CD4-positive, alpha-beta T cell (primary cell): ENCODE measurements around the gene CALM3. TPM values are rescaled to one million over a fixed set of nuclear protein-coding genes. Genes with fewer than 3 reads are reported as not detected.

ENCODE experiments used
- ATAC-seq: fragments of 200-7000 bp; cut with Tn5 transposase; one replicate; pipeline ENCODE4 v1.10.0; 2022; ENCODE audit warnings: mild to moderate bottlenecking; ENCODE audit not compliant: poor library complexity
- CTCF ChIA-PET: fragments of 350-600 bp; sonication (Branson Sonifier 250); formaldehyde crosslinking; loops from one replicate; lab custom pipeline; 2021; ENCODE audit warnings: antibody characterized with exemption, inconsistent platforms; lab: Charles Lee
- POLR2A ChIA-PET: fragments of 350-600 bp; sonication (Branson Sonifier 250); formaldehyde crosslinking; loops from one replicate; lab custom pipeline; 2021; ENCODE audit warnings: antibody characterized with exemption, inconsistent platforms; lab: Charles Lee
- DNase-seq, 14 experiments: peaks; one replicate each; pipeline ENCODE4 v3.0.0-alpha.2; 2013 to 2020; ENCODE audit warnings: mixed read lengths in 2 of 14
- H3K27ac ChIP-seq, 2 donors: one replicate each; pipeline versions ENCODE4 v1.5.1 to v1.7.0; 2013; ENCODE audit warnings: low read length in 2 of 2, low read depth in 1 of 2, mild to moderate bottlenecking in 1 of 2
- H3K27me3 ChIP-seq, 2 experiments: 1 replicate in 1 of 2; 2 replicates in 1 of 2; pipeline versions ENCODE4 v1.6.1 to v1.7.0; 2013; ENCODE audit warnings: low read length in 2 of 2, control low read depth in 1 of 2, mild to moderate bottlenecking in 1 of 2, moderate library complexity in 1 of 2; ENCODE audit not compliant: insufficient read depth in 2 of 2, control insufficient read depth in 1 of 2
- H3K36me3 ChIP-seq: one replicate; pipeline ENCODE4 v1.6.1; 2013; ENCODE audit warnings: low read length, control low read depth; ENCODE audit not compliant: insufficient read depth
- H3K4me1 ChIP-seq: one replicate; pipeline ENCODE4 v1.6.1; 2013; ENCODE audit warnings: low read length, control low read depth; ENCODE audit not compliant: insufficient read depth
- H3K4me3 ChIP-seq: one replicate; pipeline ENCODE4 v1.5.1; 2013; ENCODE audit warnings: mild to moderate bottlenecking, low read length, moderate library complexity
- H3K9me3 ChIP-seq, 2 experiments: 1 replicate in 1 of 2; 2 replicates in 1 of 2; pipeline versions ENCODE4 v1.6.1 to v1.7.0; 2013; ENCODE audit warnings: low read length in 2 of 2, mild to moderate bottlenecking in 2 of 2, control low read depth in 1 of 2, moderate library complexity in 1 of 2; ENCODE audit not compliant: control insufficient read depth in 1 of 2, insufficient read depth in 1 of 2
- H3K27ac Mint-ChIP-seq: one replicate; pipeline ENCODE4 v1.8.0; 2020; ENCODE audit warnings: mixed read lengths
- H3K27me3 Mint-ChIP-seq: one replicate; pipeline ENCODE4 v1.8.0; 2021; ENCODE audit warnings: mixed read lengths
- H3K36me3 Mint-ChIP-seq: one replicate; pipeline ENCODE4 v1.8.0; 2021; ENCODE audit warnings: low read depth, mixed read lengths
- H3K4me1 Mint-ChIP-seq: one replicate; pipeline ENCODE4 v1.8.0; 2021; ENCODE audit warnings: low read depth, mixed read lengths
- H3K4me3 Mint-ChIP-seq: one replicate; pipeline ENCODE4 v1.8.0; 2020; ENCODE audit warnings: mild to moderate bottlenecking, mixed read lengths
- H3K9me3 Mint-ChIP-seq: one replicate; pipeline ENCODE4 v1.8.0; 2020; ENCODE audit warnings: mixed read lengths
- CTCF ChIP-seq: fragments of 200-600 bp; IDR thresholded peaks from one replicate; pipeline ENCODE4 v1.8.0; 2022; ENCODE audit warnings: antibody characterized with exemption, mild to moderate bottlenecking
- intact Hi-C, 2 experiments: fragments of 100-400 bp; cut with DNase I in 1 of 2; cut with micrococcal nuclease in 1 of 2; formaldehyde crosslinking; loops; one replicate each; pipeline versions ENCODE4 v1.15.1 to v1.9.0; 2023 to 2025; cut with DNase I, micrococcal nuclease
- total RNA-seq, 174 experiments: library from RNA in 2 of 174; stranded (reverse) in 2 of 174; gene quantifications; one replicate each; pipeline ENCODE4 v1.2.3 and lab custom pipeline; 2021 to 2026

Gene CALM3
- total RNA-seq, 2 experiments from 2014 or later = 169 to 173 TPM

GRCh38 chr19:46610851-46611770 is 10.0 kb downstream of the CALM3 start:
- intact Hi-C loops = loop anchor here in 1 of 2 experiments (5.0 to 10.0 kb wide), 2 partner anchors 79 to 1754 kb away; partner anchors contain the start of genes SYNGR4 and TMEM143
- CTCF ChIA-PET = interaction anchor here (1.1 to 3.8 kb wide), 5 partner anchors 10 to 74 kb away, joined by 3 to 30 read pairs (median 4); partner anchors contain the start of genes CALM3 and DACT3

GRCh38 chr19:46611776-46612175 is 10.6 kb downstream of the CALM3 start:
- Histone ChIP-seq H3K4me3 (peak overlapping the region; percentile 11), H3K27me3 (no peaks in the 10 kb centered on the region), H3K27ac (peak overlapping the region; percentile 57 to 81), H3K4me1 (peaks cover 73% of the 10 kb centered on the region), H3K9me3 (no peaks in the 10 kb centered on the region), H3K36me3 (peaks cover 37% of the 10 kb centered on the region)
- H3K27me3 Mint-ChIP-seq = no peaks in the 10 kb centered on the region
- peak overlapping the region; percentile 93 for H3K27ac Mint-ChIP-seq
- H3K9me3 Mint-ChIP-seq = no peaks in the 10 kb centered on the region
- intact Hi-C loops = loop anchor here in 1 of 2 experiments (5.0 to 10.0 kb wide), 2 partner anchors 79 to 1753 kb away; partner anchors contain the start of genes SYNGR4 and TMEM143
- peak overlapping the region; percentile 80 for H3K4me3 Mint-ChIP-seq
- TF ChIP-seq CTCF = no peak
- H3K36me3 Mint-ChIP-seq = peaks cover 50% of the 10 kb centered on the region
- ChIA-PET CTCF (interaction anchor here (0.8 to 3.8 kb wide), 7 partner anchors 10 to 82 kb away, joined by 3 to 30 read pairs (median 4); partner anchors contain the start of genes CALM3 and DACT3), POLR2A (interaction anchor here (0.7 to 5.4 kb wide), 17 partner anchors 8 to 344 kb away, joined by 3 to 215 read pairs (median 4); partner anchors contain the start of genes CALM3 and DACT3)
- peak; percentile 14 for ATAC-seq
- H3K4me1 Mint-ChIP-seq = peaks cover 74% of the 10 kb centered on the region
- DNase-seq = peak in 1 of 14 experiments; percentile 14

More at GRCh38 chr19:46610851-46611770, 10.0 kb downstream of the CALM3 start:
- Mint-ChIP-seq H3K4me1 (peaks cover 75% of the 10 kb centered on the region), H3K27me3 (no peaks in the 10 kb centered on the region), H3K4me3 (peak overlapping the region; percentile 80), H3K9me3 (no peaks in the 10 kb centered on the region), H3K36me3 (peaks cover 57% of the 10 kb centered on the region), H3K27ac (peak overlapping the region; percentile 93)
- H3K27ac ChIP-seq = peak overlapping the region; percentile 57 to 81
- no peak for TF ChIP-seq CTCF
- ATAC-seq = peak; percentile 39
- POLR2A ChIA-PET = interaction anchor here (0.6 to 5.4 kb wide), 13 partner anchors 9 to 103 kb away, joined by 3 to 215 read pairs (median 4); partner anchors contain the start of genes CALM3, DACT3 and GNG8
- peak overlapping the region; percentile 11 for H3K4me3 ChIP-seq
- H3K4me1 ChIP-seq = peaks cover 68% of the 10 kb centered on the region
- H3K9me3 ChIP-seq = no peaks in the 10 kb centered on the region
- peaks cover 44% of the 10 kb centered on the region for H3K36me3 ChIP-seq
- no peaks in the 10 kb centered on the region for H3K27me3 ChIP-seq
- peak in 6 of 14 experiments; percentile 28 to 77 (median 54) for DNase-seq

GRCh38 chr19:46613525-46613924 is 12.4 kb downstream of the CALM3 start:
- peaks cover 20% of the 10 kb centered on the region for H3K36me3 ChIP-seq
- ATAC-seq (no peak), DNase-seq (peak in 1 of 14 experiments; percentile 30)
- no peak overlapping the region for H3K27ac ChIP-seq
- Mint-ChIP-seq H3K4me3 (no peak overlapping the region), H3K9me3 (no peaks in the 10 kb centered on the region), H3K36me3 (peaks cover 33% of the 10 kb centered on the region), H3K27ac (peak overlapping the region; percentile 93), H3K4me1 (peaks cover 72% of the 10 kb centered on the region), H3K27me3 (no peaks in the 10 kb centered on the region)
- CTCF ChIA-PET = interaction anchor here (1.0 to 2.4 kb wide), 11 partner anchors 9 to 84 kb away, joined by 4 to 34 read pairs (median 6); partner anchors contain the start of genes CALM3 and DACT3
- H3K4me3 ChIP-seq = no peak overlapping the region
- H3K9me3 ChIP-seq = no peaks in the 10 kb centered on the region
- no peak for TF ChIP-seq CTCF
- peaks cover 87% of the 10 kb centered on the region for H3K4me1 ChIP-seq
- intact Hi-C loops = loop anchor here in 1 of 2 experiments (5.0 to 10.0 kb wide), 2 partner anchors 81 to 1751 kb away; partner anchors contain the start of genes SYNGR4 and TMEM143
- no peaks in the 10 kb centered on the region for H3K27me3 ChIP-seq
- POLR2A ChIA-PET = interaction anchor here (1.7 to 5.4 kb wide), 3 partner anchors 11 to 48 kb away, joined by 5 to 215 read pairs (median 32); partner anchors contain the start of genes CALM3 and DACT3
